Measurements from ENCODE around the gene MIDN. TPM values are rescaled to one million over a fixed set of nuclear protein-coding genes. Genes with fewer than 3 reads are reported as not detected.
A peak's percentile ranks its signal among the peaks of the same experiment; 100 is the strongest.

Gene MIDN
- total RNA-seq, 1 donor from 2014 or later, result 204 TPM

DNA sequence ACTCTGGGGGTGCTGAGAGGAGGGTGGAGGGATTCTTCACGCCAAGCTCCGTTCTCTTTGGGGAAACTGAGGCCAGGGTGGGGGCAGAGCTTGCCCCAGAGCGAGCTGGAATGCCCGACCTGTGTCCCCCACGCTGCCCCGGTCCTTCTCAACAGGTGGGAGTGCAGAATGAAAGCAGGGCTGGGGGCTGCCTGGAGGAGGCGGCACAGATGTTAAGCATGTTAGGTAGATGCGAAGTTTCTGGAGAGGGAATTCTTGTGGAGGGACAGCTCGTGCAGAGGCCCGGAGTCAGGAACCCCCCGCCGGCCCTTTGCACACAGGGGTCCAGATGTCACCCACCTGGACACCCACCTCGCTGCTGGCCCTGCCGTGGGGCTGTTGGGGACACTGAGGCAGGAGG, 46.3 kb downstream of the MIDN start:
- H3K4me3 Mint-ChIP-seq (ENCODE audit: unreplicated experiment), result no peak overlapping the region

DNA sequence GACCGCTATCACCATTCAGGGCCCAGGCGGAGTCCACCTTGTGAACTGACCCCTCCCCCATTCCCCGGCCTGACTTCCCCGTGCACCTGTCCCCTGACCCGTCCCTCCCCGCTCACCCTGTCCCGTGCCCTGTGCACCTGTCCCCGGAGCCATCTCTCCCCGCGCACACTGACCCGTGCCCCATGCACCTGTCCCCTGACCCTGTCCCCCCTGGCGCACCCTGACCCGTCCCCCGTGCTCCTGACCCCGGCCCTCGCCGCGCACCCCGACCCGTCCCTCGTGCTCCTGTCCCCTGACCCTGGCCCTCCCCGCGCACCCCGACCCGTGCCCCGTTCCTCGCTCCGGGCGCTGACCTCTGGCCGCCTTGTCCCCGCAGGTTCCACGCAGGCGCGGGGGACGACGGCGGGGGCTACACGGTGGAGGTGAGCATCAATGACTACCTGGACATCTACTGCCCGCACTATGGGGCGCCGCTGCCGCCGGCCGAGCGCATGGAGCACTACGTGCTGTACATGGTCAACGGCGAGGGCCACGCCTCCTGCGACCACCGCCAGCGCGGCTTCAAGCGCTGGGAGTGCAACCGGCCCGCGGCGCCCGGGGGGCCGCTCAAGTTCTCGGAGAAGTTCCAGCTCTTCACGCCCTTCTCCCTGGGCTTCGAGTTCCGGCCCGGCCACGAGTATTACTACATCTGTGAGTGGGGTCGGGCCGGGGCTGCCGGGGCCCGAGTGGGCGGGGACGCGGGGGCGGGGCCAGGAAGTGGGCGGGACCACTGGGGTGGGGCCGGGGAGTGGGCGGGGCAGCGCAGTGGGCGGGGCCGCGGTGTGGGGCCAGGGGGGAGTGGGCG, 47.0 kb downstream of the MIDN start:
- Mint-ChIP-seq H3K27me3 (ENCODE audit: unreplicated experiment) (peaks cover 7% of the 10 kb centered on the region), H3K4me1 (ENCODE audit: unreplicated experiment) (no peaks in the 10 kb centered on the region), H3K4me3 (ENCODE audit: unreplicated experiment) (no peak overlapping the region), H3K27ac (ENCODE audit: unreplicated experiment) (no peak overlapping the region), H3K9me3 (ENCODE audit: unreplicated experiment) (no peaks in the 10 kb centered on the region), H3K36me3 (ENCODE audit: low read depth, unreplicated experiment) (peaks cover 3% of the 10 kb centered on the region)
- TF ChIP-seq, protein P1, sequence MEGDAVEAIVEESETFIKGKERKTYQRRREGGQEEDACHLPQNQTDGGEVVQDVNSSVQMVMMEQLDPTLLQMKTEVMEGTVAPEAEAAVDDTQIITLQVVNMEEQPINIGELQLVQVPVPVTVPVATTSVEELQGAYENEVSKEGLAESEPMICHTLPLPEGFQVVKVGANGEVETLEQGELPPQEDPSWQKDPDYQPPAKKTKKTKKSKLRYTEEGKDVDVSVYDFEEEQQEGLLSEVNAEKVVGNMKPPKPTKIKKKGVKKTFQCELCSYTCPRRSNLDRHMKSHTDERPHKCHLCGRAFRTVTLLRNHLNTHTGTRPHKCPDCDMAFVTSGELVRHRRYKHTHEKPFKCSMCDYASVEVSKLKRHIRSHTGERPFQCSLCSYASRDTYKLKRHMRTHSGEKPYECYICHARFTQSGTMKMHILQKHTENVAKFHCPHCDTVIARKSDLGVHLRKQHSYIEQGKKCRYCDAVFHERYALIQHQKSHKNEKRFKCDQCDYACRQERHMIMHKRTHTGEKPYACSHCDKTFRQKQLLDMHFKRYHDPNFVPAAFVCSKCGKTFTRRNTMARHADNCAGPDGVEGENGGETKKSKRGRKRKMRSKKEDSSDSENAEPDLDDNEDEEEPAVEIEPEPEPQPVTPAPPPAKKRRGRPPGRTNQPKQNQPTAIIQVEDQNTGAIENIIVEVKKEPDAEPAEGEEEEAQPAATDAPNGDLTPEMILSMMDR (IDR thresholded peaks at IDR 0.05; ENCODE audit: unreplicated experiment), result no peak
- DNase-seq (ENCODE audit: low spot score), result peak; percentile 61

More for the DNA sequence above, 46.3 kb downstream of the MIDN start:
- Mint-ChIP-seq H3K9me3 (ENCODE audit: unreplicated experiment) (no peaks in the 10 kb centered on the region), H3K27me3 (ENCODE audit: unreplicated experiment) (peaks cover 7% of the 10 kb centered on the region), H3K4me1 (ENCODE audit: unreplicated experiment) (no peaks in the 10 kb centered on the region), H3K27ac (ENCODE audit: unreplicated experiment) (no peak overlapping the region), H3K36me3 (ENCODE audit: low read depth, unreplicated experiment) (peaks cover 3% of the 10 kb centered on the region)
- no peak for DNase-seq (ENCODE audit: low spot score)
- TF ChIP-seq, protein P1 (IDR thresholded peaks at IDR 0.05; ENCODE audit: unreplicated experiment), result no peak

DNA sequence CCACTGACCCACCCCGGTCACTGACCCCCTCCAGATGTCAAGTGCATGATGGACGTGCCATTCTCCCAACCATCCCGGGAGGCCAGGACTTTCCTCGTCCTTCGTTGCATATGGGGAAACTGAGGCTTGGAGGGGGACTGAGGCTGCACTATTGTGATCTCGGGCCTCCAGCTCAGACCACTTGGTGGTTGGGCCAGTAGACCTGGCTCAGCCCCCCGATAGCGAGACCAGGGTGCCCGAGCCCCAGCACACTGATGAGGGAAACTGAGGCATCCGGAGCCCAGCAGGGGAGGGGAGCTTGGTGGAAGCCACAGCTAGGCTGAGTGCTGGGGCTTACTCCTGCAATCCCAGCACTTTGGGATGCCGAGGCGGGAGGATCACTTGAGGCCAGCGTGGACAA, 47.7 kb downstream of the MIDN start:
- H3K27me3 Mint-ChIP-seq (ENCODE audit: unreplicated experiment), result peaks cover 7% of the 10 kb centered on the region
- no peak overlapping the region for H3K4me3 Mint-ChIP-seq (ENCODE audit: unreplicated experiment)
- no peak for DNase-seq (ENCODE audit: low spot score)
- H3K27ac Mint-ChIP-seq (ENCODE audit: unreplicated experiment), result no peak overlapping the region
- H3K36me3 Mint-ChIP-seq (ENCODE audit: low read depth, unreplicated experiment), result peaks cover 7% of the 10 kb centered on the region
- no peaks in the 10 kb centered on the region for H3K4me1 Mint-ChIP-seq (ENCODE audit: unreplicated experiment)
- TF ChIP-seq, protein P1 (IDR thresholded peaks at IDR 0.05; ENCODE audit: unreplicated experiment), result no peak
- H3K9me3 Mint-ChIP-seq (ENCODE audit: unreplicated experiment), result no peaks in the 10 kb centered on the region

DNA sequence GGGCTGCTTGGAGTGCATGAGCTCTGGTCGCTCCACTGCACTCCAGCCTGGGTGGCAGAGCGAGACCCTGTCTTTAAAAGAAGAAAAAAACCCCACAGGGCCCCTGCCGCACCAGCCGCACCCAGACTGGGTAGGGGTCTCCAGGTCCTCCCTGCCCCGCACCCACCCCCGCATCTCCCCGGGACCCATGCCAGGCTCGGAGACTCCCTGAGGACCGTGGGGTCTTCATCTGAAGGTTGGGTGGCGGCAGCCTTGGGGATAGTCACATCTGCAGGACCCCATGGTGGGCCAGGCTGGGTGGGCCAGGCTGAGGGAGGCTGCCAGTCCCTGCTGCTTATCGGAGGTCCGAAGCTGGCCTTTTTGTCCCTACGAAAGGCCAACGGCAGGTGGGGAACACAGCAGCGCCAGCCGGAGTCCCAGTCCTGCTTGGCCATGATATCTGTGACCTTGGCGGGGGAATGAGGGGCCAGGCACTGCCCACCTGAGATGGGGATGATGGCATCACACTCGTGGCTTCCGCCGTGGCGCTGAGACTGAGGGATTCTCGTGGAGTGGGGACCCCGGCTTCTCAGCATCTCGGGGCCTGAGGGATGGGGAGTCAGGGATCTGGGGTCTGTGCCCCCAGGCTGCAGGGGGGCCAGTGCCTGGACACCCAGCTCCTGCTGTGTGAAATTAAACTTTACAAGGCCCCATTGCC, 48.3 kb downstream of the MIDN start:
- Mint-ChIP-seq H3K4me3 (ENCODE audit: unreplicated experiment) (peak overlapping the region; percentile 66), H3K9me3 (ENCODE audit: unreplicated experiment) (no peaks in the 10 kb centered on the region), H3K27me3 (ENCODE audit: unreplicated experiment) (peaks cover 7% of the 10 kb centered on the region), H3K27ac (ENCODE audit: unreplicated experiment) (no peak overlapping the region), H3K4me1 (ENCODE audit: unreplicated experiment) (no peaks in the 10 kb centered on the region), H3K36me3 (ENCODE audit: low read depth, unreplicated experiment) (peaks cover 7% of the 10 kb centered on the region)
- DNase-seq (ENCODE audit: low spot score), result no peak
- TF ChIP-seq, protein P1 (IDR thresholded peaks at IDR 0.05; ENCODE audit: unreplicated experiment), result no peak

DNA sequence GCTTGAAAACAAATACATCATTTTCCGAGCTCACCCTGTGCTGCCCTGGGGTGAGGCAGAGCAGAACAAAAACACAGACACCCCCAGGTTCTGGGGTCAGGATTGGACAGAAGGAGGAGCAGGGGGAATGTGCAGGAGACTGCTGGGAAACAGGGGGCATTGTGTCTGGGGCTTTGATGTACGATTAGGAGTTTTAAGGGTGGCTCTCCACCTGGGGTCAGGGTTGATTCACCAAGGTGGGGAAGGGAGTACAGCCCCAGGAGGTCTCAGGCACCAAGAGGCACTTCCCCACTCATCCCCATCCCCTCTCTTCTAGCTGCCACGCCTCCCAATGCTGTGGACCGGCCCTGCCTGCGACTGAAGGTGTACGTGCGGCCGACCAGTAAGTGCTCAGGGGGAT, 49.9 kb downstream of the MIDN start:
- TF ChIP-seq, protein P1 (IDR thresholded peaks at IDR 0.05; ENCODE audit: unreplicated experiment), result no peak
- peaks cover 7% of the 10 kb centered on the region for H3K36me3 Mint-ChIP-seq (ENCODE audit: low read depth, unreplicated experiment)
- H3K4me1 Mint-ChIP-seq (ENCODE audit: unreplicated experiment), result no peaks in the 10 kb centered on the region
- no peak for DNase-seq (ENCODE audit: low spot score)
- H3K27ac Mint-ChIP-seq (ENCODE audit: unreplicated experiment), result no peak overlapping the region
- no peak overlapping the region for H3K4me3 Mint-ChIP-seq (ENCODE audit: unreplicated experiment)
- H3K27me3 Mint-ChIP-seq (ENCODE audit: unreplicated experiment), result peaks cover 3% of the 10 kb centered on the region
- H3K9me3 Mint-ChIP-seq (ENCODE audit: unreplicated experiment), result no peaks in the 10 kb centered on the region
